SJSA1 (cell line): ENCODE measurements around the gene GLCCI1. TPM values are rescaled to one million over a fixed set of nuclear protein-coding genes. Genes with fewer than 3 reads are reported as not detected.
"Not testable (repeated sequence)": the region's sequence is repeated elsewhere in the genome, so short reads cannot be mapped to it uniquely, and the experiment has no call there.

Source experiments
- DNase-seq, 2 experiments: peaks; one replicate each; pipeline ENCODE4 v3.0.0-alpha.2; 2015 to 2020; ENCODE audit warnings: low spot score in 2 of 2, low read depth in 1 of 2
- H3K27ac ChIP-seq: fragments of 250-450 bp; sonication (Bioruptor Pico); 2 replicates; pipeline ENCODE4 v1.5.1; 2020; ENCODE audit warnings: mild to moderate bottlenecking, moderate library complexity
- H3K27me3 ChIP-seq: fragments of 250-450 bp; sonication (Bioruptor Pico); replicated peaks from 2 replicates; pipeline ENCODE4 v1.5.1; 2020; ENCODE audit warnings: mild to moderate bottlenecking, moderate library complexity
- H3K36me3 ChIP-seq: fragments of 250-450 bp; sonication (Bioruptor Pico); 2 replicates; pipeline ENCODE4 v1.5.1; 2020; ENCODE audit warnings: mild to moderate bottlenecking
- H3K4me1 ChIP-seq: fragments of 250-450 bp; sonication (Bioruptor Pico); replicated peaks from 2 replicates; pipeline ENCODE4 v1.6.1; 2021; ENCODE audit warnings: mild to moderate bottlenecking
- H3K4me3 ChIP-seq: fragments of 250-450 bp; sonication (Bioruptor Pico); 2 replicates; pipeline ENCODE4 v1.5.1; 2020; ENCODE audit warnings: mild to moderate bottlenecking
- H3K9me3 ChIP-seq: fragments of 250-450 bp; sonication (Bioruptor Pico); replicated peaks from 2 replicates; pipeline ENCODE4 v1.5.1; 2020; ENCODE audit warnings: mild to moderate bottlenecking
- total RNA-seq: library from RNA; depleted of rRNA; stranded (reverse); fragments of >200 nt; shearing (Covaris generic); gene quantifications from 2 replicates; pipeline ENCODE4 v1.2.3, GENCODE V29; 2014

Gene GLCCI1
- total RNA-seq, 1 experiment from 2014 or later = 2.1 TPM

- Histone ChIP-seq H3K4me1 (no peaks in the 10 kb centered on the region), H3K36me3 (no peaks in the 10 kb centered on the region), H3K4me3 (no peak overlapping the region), H3K9me3 (no peaks in the 10 kb centered on the region), H3K27me3 (no peaks in the 10 kb centered on the region), H3K27ac (no peak overlapping the region)
- DNase-seq = no peak
These were observed 50.4 kb downstream of the GLCCI1 start for GRCh38 chr7:8018961-8019360.

DNA sequence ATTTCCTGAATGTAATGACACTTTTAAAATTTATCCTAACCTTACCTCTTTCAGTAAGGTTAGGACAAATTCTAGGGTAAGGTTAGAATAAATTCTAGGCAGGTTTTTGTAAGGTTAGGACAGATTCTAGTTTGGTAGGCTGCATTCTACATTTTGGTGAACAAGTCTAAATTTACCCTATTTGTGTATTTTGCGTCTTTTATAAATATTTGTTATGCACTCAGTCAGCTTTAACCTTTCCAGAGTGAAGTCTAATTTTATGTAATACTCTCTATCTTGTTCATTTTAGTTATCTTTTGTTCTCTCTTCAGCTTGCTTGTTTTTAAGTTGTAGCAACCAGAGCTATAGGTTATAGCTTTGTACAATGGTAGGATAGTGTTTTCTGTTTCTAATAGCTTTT, 54.0 kb downstream of the GLCCI1 start:
- Histone ChIP-seq H3K9me3 (no peaks in the 10 kb centered on the region), H3K4me3 (no peak overlapping the region), H3K27me3 (no peaks in the 10 kb centered on the region), H3K4me1 (no peaks in the 10 kb centered on the region), H3K36me3 (no peaks in the 10 kb centered on the region), H3K27ac (no peak overlapping the region)
- no peak for DNase-seq

DNA sequence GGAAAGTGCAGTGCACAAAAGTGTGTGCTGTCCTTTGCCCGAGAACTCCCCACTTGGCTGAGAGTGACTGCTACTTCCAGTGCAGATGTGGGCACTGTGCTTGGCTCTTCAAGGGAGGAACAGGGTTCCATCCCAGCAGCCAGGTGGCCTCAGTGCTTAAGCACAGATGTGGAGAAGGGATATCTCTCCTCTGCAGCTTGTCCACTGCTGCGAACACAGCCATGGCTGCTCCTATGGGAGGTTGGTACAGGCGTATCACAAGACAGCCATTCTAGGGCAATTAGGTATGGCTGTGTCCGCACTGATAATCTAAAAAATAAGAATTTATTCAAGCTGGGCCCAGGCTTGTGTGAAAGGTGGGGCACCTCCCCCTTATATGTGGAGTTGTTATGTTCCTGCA, 66.6 kb downstream of the GLCCI1 start:
- DNase-seq = no peak
- no peaks in the 10 kb centered on the region for H3K27me3 ChIP-seq
- no peaks in the 10 kb centered on the region for H3K9me3 ChIP-seq
- no peaks in the 10 kb centered on the region for H3K4me1 ChIP-seq
- H3K27ac ChIP-seq = no peak overlapping the region
- no peak overlapping the region for H3K4me3 ChIP-seq
- no peaks in the 10 kb centered on the region for H3K36me3 ChIP-seq

- peak in 1 of 2 experiments; percentile 6 for DNase-seq
- Histone ChIP-seq H3K27ac (no peak overlapping the region), H3K9me3 (no peaks in the 10 kb centered on the region), H3K36me3 (no peaks in the 10 kb centered on the region), H3K4me1 (no peaks in the 10 kb centered on the region), H3K27me3 (no peaks in the 10 kb centered on the region), H3K4me3 (no peak overlapping the region)
These were observed 67.3 kb downstream of the GLCCI1 start for GRCh38 chr7:8035647-8036518.

- Histone ChIP-seq H3K36me3 (no peaks in the 10 kb centered on the region), H3K27me3 (no peaks in the 10 kb centered on the region), H3K4me1 (no peaks in the 10 kb centered on the region), H3K9me3 (no peaks in the 10 kb centered on the region), H3K27ac (no peak overlapping the region), H3K4me3 (no peak overlapping the region)
- DNase-seq = no peak
These were observed 68.6 kb downstream of the GLCCI1 start for GRCh38 chr7:8037151-8037550.

- Histone ChIP-seq H3K27me3 (no peaks in the 10 kb centered on the region), H3K9me3 (no peaks in the 10 kb centered on the region), H3K4me3 (no peak overlapping the region), H3K27ac (no peak overlapping the region), H3K36me3 (no peaks in the 10 kb centered on the region), H3K4me1 (no peaks in the 10 kb centered on the region)
- no peak for DNase-seq
These were observed 72.3 kb downstream of the GLCCI1 start for GRCh38 chr7:8040768-8041369.

GRCh38 chr7:8042796-8043535, 74.4 kb downstream of the GLCCI1 start:
- no peaks in the 10 kb centered on the region for H3K27me3 ChIP-seq
- no peaks in the 10 kb centered on the region for H3K4me1 ChIP-seq
- no peak overlapping the region for H3K4me3 ChIP-seq
- no peak for DNase-seq
- H3K9me3 ChIP-seq = no peaks in the 10 kb centered on the region
- H3K27ac ChIP-seq = no peak overlapping the region
- no peaks in the 10 kb centered on the region for H3K36me3 ChIP-seq

- Histone ChIP-seq H3K9me3 (no peaks in the 10 kb centered on the region), H3K36me3 (no peaks in the 10 kb centered on the region), H3K4me1 (no peaks in the 10 kb centered on the region), H3K4me3 (no peak overlapping the region), H3K27ac (no peak overlapping the region), H3K27me3 (no peaks in the 10 kb centered on the region)
- DNase-seq = no peak
These were observed 76.3 kb downstream of the GLCCI1 start for GRCh38 chr7:8044761-8045430.

DNA sequence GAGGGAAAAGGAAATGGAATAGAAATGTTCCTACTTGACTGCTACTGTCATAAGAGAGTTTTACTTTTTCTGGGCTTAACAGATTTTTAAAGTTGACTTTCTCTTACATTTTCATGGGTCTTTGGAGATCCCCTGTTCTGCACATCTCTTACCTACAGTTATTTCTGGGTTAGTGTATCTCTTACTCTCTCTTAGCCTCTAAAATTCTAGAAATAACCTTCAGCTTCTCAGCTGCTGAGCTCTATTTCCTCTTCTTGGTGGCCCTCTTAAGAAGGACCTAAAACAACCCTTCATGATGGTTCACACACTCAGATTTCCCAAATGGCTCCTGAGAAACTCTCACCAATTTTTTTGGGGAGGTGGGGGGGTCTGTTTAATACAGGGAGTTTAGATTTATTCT, 79.5 kb downstream of the GLCCI1 start:
- not testable (repeated sequence) for H3K36me3 ChIP-seq, H3K9me3 ChIP-seq, H3K4me1 ChIP-seq, H3K27ac ChIP-seq, H3K27me3 ChIP-seq, DNase-seq, H3K4me3 ChIP-seq

GRCh38 chr7:8051373-8051772, 82.8 kb downstream of the GLCCI1 start:
- no peak overlapping the region for H3K4me3 ChIP-seq
- no peaks in the 10 kb centered on the region for H3K4me1 ChIP-seq
- DNase-seq = no peak
- H3K27me3 ChIP-seq = no peaks in the 10 kb centered on the region
- H3K27ac ChIP-seq = no peak overlapping the region
- H3K9me3 ChIP-seq = no peaks in the 10 kb centered on the region
- no peaks in the 10 kb centered on the region for H3K36me3 ChIP-seq

DNA sequence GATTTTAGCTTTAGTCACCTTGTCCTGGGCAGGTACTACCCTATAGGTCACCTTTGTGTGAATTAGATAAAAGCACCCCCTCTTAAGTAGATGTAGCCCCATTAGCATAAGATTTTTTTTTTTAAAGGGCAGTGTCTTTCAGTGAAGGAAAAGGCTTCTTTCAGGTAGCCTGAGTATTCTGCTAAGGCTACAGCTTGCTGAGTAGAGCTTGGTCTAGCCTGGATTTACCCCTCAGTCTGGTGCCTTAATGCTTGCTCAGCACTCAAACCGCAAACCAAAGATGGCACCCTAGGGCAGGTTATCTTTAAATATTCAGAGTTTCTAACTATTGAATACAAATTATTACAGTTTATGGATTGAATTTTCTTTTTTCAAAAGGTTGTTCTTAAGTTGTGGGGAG, 83.4 kb downstream of the GLCCI1 start:
- Histone ChIP-seq H3K36me3 (no peaks in the 10 kb centered on the region), H3K27ac (no peak overlapping the region), H3K4me3 (no peak overlapping the region), H3K9me3 (no peaks in the 10 kb centered on the region), H3K27me3 (no peaks in the 10 kb centered on the region), H3K4me1 (no peaks in the 10 kb centered on the region)
- DNase-seq = no peak

DNA sequence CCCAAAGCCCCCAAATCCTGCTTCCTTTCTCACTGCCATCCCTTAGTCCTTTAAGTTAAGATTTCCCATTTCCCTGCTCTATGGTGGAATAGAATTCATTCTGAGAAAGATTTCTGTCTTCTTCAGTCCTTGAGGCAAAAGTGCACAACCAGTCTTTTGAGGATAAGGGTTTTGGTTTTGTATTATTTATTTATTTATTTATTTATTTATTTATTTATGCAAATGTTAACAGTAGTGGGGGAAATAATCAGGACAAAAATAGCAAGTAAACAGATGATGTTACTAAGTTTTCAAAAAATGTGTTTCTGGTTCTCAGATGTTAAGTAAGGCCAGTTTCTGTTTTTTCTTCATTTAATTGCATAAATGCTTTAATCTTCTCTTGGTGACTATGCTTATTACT, 84.2 kb downstream of the GLCCI1 start:
- H3K27me3 ChIP-seq = no peaks in the 10 kb centered on the region
- no peak overlapping the region for H3K4me3 ChIP-seq
- no peak overlapping the region for H3K27ac ChIP-seq
- no peak for DNase-seq
- no peaks in the 10 kb centered on the region for H3K36me3 ChIP-seq
- no peaks in the 10 kb centered on the region for H3K4me1 ChIP-seq
- H3K9me3 ChIP-seq = no peaks in the 10 kb centered on the region

DNA sequence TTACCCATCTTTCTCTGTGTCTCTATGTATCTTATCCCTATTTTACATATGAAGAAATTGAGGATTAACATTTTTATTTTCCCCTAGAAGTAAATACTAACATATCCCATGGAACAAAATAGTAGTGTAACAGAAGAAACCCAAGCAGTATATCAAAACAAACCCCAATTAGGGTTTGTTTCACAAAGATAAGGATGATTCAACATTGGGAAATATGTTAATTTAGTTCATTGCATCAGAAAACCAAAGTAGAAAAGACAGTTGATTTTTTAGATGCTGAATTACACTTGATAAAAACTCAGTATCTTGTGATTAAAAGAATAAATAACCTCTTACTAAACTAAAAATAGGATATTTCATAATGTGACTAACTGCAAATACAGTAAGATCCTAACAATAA, 87.8 kb downstream of the GLCCI1 start:
- H3K4me3 ChIP-seq = no peak overlapping the region
- no peaks in the 10 kb centered on the region for H3K27me3 ChIP-seq
- H3K9me3 ChIP-seq = no peaks in the 10 kb centered on the region
- no peaks in the 10 kb centered on the region for H3K36me3 ChIP-seq
- H3K4me1 ChIP-seq = no peaks in the 10 kb centered on the region
- no peak overlapping the region for H3K27ac ChIP-seq
- DNase-seq = no peak

GRCh38 chr7:8057566-8057965, 89.0 kb downstream of the GLCCI1 start:
- Histone ChIP-seq H3K27me3 (no peaks in the 10 kb centered on the region), H3K9me3 (no peaks in the 10 kb centered on the region), H3K4me3 (no peak overlapping the region), H3K27ac (no peak overlapping the region), H3K36me3 (no peaks in the 10 kb centered on the region), H3K4me1 (no peaks in the 10 kb centered on the region)
- DNase-seq = no peak
